Erythroblast (primary cell): ENCODE data around the gene AXIN1.

ENCODE experiments used
- GATA1 ChIP-seq: IDR thresholded peaks from 2 replicates; pipeline ENCODE4 v1.6.1; 2011; ENCODE audit warnings: low read depth, mild to moderate bottlenecking, control low read depth, low read length, moderate library complexity
- POLR2A ChIP-seq: IDR thresholded peaks from 2 replicates; pipeline ENCODE4 v1.6.1; 2011; ENCODE audit warnings: mild to moderate bottlenecking, low read length

DNA sequence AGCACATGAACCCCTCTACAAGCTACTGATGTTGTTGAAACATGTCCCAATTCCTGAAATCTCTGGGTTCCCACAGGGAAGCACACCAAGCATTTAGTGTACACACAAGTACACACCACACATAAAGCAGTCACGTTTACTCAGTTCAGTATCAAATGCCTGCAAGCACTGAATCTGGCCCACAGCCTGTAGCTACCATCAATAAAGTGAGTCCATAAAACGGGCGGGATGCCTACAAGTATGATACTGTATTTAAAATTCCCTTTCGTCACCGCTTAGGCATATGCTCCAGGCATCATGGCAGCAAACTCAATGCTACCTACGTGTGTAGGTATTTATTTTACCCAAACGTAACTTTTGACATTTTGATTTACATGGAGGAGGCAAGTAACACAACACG is 2.3 kb downstream of the AXIN1 start:
- TF ChIP-seq POLR2A = no peak
- TF ChIP-seq GATA1 = no peak
